ENCODE measurements around the gene LTB4R2. TPM values are rescaled to one million over a fixed set of nuclear protein-coding genes. Genes with fewer than 3 reads are reported as not detected.

Gene LTB4R2
- total RNA-seq, 4 donors from 2014 or later = 2.4 to 5.0 (median 3.4) TPM

- Histone ChIP-seq H3K36me3 (peaks cover 0 to 40% of the 10 kb centered on the region in 2 donors), H3K27me3 (no peaks in the 10 kb centered on the region), H3K27ac (no peak within 1 kb of the TSS), H3K4me3 (no peak within 1 kb of the TSS), H3K4me1 (peaks cover 0 to 9% (median 0%) of the 10 kb centered on the region in 3 donors), H3K9me3 (no peaks in the 10 kb centered on the region)
- TF ChIP-seq POLR2A (IDR thresholded peaks at IDR 0.05) = no peak
- no peak for TF ChIP-seq POLR2AphosphoS5 (IDR thresholded peaks at IDR 0.05)
- WGBS, 2 donors (ENCODE audit: low coverage in 1 of 2) = 45 to 80% methylated on average over 4 to 6 of the region's 14 CpGs
- no peak for ATAC-seq
Measured at GRCh38 chr14:24262821-24263733, 46.9 kb upstream of the LTB4R2 start, which contains the start of gene TGM1. TSS of gene TGM1 (minus strand) at chr14:24263177. CDS start at chr14:24262352, 825 bp downstream.

GRCh38 chr14:24263848-24264247 lies 46.1 kb upstream of the LTB4R2 start:
- Histone ChIP-seq H3K9me3 (no peaks in the 10 kb centered on the region), H3K36me3 (peaks cover 0 to 48% of the 10 kb centered on the region in 2 donors), H3K4me3 (no peak overlapping the region), H3K4me1 (peaks cover 0 to 7% (median 0%) of the 10 kb centered on the region in 3 donors), H3K27ac (no peak overlapping the region), H3K27me3 (no peaks in the 10 kb centered on the region)
- TF ChIP-seq EP300 (IDR thresholded peaks at IDR 0.05) = no peak
- WGBS, 2 donors (ENCODE audit: low coverage in 1 of 2) = 63% methylated on average over 5 of the region's 6 CpGs; no CpG with 5 or more reads in 1 of the 2 donors
- no peak for ATAC-seq

- no peaks in the 10 kb centered on the region for H3K27me3 ChIP-seq
- no peak for TF ChIP-seq EP300 (IDR thresholded peaks at IDR 0.05)
- TF ChIP-seq POLR2AphosphoS5 (IDR thresholded peaks at IDR 0.05) = no peak
- no peak for TF ChIP-seq CTCF (IDR thresholded peaks at IDR 0.05)
- TF ChIP-seq POLR2A (IDR thresholded peaks at IDR 0.05) = no peak
- H3K9me3 ChIP-seq = no peaks in the 10 kb centered on the region
- H3K27ac ChIP-seq = no peak overlapping the region
- WGBS, 2 donors (ENCODE audit: low coverage in 1 of 2) = 56% methylated on average over 4 of the region's 6 CpGs; no CpG with 5 or more reads in 1 of the 2 donors
- H3K4me1 ChIP-seq = peaks cover 0 to 3% (median 0%) of the 10 kb centered on the region in 3 donors
- H3K4me3 ChIP-seq = no peak overlapping the region
- ATAC-seq = no peak
- H3K36me3 ChIP-seq = peaks cover 0 to 52% of the 10 kb centered on the region in 2 donors
Measured at GRCh38 chr14:24264298-24264697, 45.6 kb upstream of the LTB4R2 start.

- no peak for ATAC-seq
- H3K36me3 ChIP-seq = peaks cover 0 to 60% of the 10 kb centered on the region in 2 donors
Measured at GRCh38 chr14:24266344-24267244, 43.3 kb upstream of the LTB4R2 start.

GRCh38 chr14:24267516-24267915 lies 42.4 kb upstream of the LTB4R2 start:
- H3K27me3 ChIP-seq = no peaks in the 10 kb centered on the region
- ATAC-seq = no peak
- H3K27ac ChIP-seq = no peak overlapping the region
- H3K4me1 ChIP-seq = peaks cover 0 to 17% (median 6%) of the 10 kb centered on the region in 3 donors
- H3K36me3 ChIP-seq = peaks cover 0 to 60% of the 10 kb centered on the region in 2 donors
- H3K9me3 ChIP-seq = no peaks in the 10 kb centered on the region
- TF ChIP-seq POLR2A (IDR thresholded peaks at IDR 0.05) (no peak), POLR2AphosphoS5 (IDR thresholded peaks at IDR 0.05) (no peak)
- no peak overlapping the region for H3K4me3 ChIP-seq
- WGBS, 2 donors (ENCODE audit: low coverage in 1 of 2) = 78% methylated on average over 3 of the region's 9 CpGs; no CpG with 5 or more reads in 1 of the 2 donors

More at GRCh38 chr14:24266344-24267244, 43.3 kb upstream of the LTB4R2 start:
- H3K27me3 ChIP-seq = no peaks in the 10 kb centered on the region
- H3K27ac ChIP-seq = no peak overlapping the region
- no peak for TF ChIP-seq EP300 (IDR thresholded peaks at IDR 0.05)
- no peak for TF ChIP-seq POLR2A (IDR thresholded peaks at IDR 0.05)
- TF ChIP-seq POLR2AphosphoS5 (IDR thresholded peaks at IDR 0.05) = no peak
- TF ChIP-seq CTCF (IDR thresholded peaks at IDR 0.05) = no peak
- H3K9me3 ChIP-seq = no peaks in the 10 kb centered on the region
- 62 to 76% methylated on average over 5 to 11 of the region's 18 CpGs for WGBS, 2 donors (ENCODE audit: low coverage in 1 of 2)
- H3K4me1 ChIP-seq = peaks cover 0 to 7% (median under 1%) of the 10 kb centered on the region in 3 donors
- no peak overlapping the region for H3K4me3 ChIP-seq

- TF ChIP-seq POLR2AphosphoS5 (IDR thresholded peaks at IDR 0.05) (no peak), POLR2A (IDR thresholded peaks at IDR 0.05) (no peak), EP300 (IDR thresholded peaks at IDR 0.05) (no peak), CTCF (IDR thresholded peaks at IDR 0.05) (no peak)
- Histone ChIP-seq H3K36me3 (peaks cover 0 to 60% of the 10 kb centered on the region in 2 donors), H3K27ac (no peak overlapping the region), H3K4me3 (no peak overlapping the region), H3K4me1 (peaks cover 0 to 19% (median 6%) of the 10 kb centered on the region in 3 donors), H3K9me3 (no peaks in the 10 kb centered on the region), H3K27me3 (no peaks in the 10 kb centered on the region)
- no peak for ATAC-seq
- WGBS, 2 donors (ENCODE audit: low coverage in 1 of 2) = 80% methylated on average over 5 of the region's 9 CpGs; no CpG with 5 or more reads in 1 of the 2 donors
Measured at GRCh38 chr14:24268225-24268624, 41.7 kb upstream of the LTB4R2 start.

Data from gastroesophageal sphincter (tissue), 4 donors.